NCI-H2081 treated with DMSO at 0.1 percent for 48 hours (cell line): Measurements from ENCODE around the gene ADGRG3.

Source experiments
- DNase-seq: peaks from one replicate; lab custom pipeline; 2025; lab: John Stamatoyannopoulos, UW

The ADGRG3 gene

DNA sequence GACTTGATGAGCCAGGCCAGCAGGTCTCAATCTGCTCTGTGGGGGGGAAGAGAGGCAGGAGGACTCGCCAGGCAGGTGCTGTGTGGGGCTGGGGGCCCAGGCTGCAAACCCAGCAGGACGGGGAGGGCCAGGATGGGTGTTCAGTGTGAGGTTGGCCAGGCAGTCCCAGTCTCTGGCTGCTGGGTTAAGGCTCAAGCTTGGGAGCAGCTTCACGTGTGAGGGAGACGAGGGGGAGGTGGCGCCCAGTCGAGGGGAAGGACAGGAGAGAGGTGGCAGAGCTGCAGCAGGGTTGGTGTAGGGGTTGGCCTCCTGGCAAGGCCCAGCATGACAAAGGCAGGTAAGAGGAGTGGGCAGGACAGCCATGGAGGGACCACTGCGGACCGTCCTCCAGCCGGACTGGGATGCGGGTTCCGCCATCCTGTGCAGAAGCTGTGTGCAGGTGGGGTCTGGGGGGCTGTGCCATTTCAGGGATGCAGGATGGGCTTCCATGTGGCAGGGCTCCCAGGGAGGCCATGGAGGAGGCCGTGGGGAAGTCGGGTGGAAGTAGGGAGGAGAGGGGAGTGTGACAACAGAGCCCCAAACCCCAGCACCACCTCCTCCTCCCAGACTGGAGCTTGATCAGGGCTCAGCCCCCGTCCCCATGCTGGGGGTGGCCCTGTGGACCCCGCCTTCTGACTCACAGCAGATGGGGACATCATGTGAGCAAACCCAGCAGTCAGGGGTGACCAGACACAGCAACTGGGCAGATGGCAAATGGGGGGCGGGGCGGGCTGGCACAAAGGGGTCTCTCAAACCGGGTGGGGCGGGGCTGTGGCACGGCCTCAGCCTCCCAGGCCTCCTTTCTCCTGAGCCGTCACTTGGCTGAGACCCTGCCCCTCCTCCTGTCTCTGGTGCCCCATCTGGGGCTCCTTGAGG is 36.9 kb upstream of the ADGRG3 start:
- no peak for DNase-seq

GRCh38 chr16:57632568-57632967 is 35.5 kb upstream of the ADGRG3 start:
- DNase-seq, result no peak

- DNase-seq, result no peak
Observed at GRCh38 chr16:57633383-57634064, 34.6 kb upstream of the ADGRG3 start.

DNA sequence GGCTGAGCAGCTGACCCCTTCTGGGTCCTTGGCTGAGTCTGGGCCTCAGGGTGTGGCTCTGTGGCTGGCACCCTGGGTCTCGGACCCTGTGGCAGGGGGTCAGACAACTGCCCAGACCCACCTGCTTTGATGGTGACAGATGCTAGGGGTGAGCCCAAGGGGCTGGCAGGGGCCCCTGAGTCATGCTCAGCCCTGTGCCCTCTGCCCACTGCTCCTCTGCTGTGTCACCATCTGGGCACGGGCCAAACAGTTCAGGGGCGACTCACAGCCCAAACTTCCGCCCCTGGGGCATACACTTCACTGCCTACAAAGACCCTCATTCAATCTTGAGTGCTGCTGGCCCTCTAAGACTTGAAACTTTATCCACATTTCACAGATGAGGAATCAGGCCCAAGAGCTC is 33.9 kb upstream of the ADGRG3 start:
- no peak for DNase-seq

DNA sequence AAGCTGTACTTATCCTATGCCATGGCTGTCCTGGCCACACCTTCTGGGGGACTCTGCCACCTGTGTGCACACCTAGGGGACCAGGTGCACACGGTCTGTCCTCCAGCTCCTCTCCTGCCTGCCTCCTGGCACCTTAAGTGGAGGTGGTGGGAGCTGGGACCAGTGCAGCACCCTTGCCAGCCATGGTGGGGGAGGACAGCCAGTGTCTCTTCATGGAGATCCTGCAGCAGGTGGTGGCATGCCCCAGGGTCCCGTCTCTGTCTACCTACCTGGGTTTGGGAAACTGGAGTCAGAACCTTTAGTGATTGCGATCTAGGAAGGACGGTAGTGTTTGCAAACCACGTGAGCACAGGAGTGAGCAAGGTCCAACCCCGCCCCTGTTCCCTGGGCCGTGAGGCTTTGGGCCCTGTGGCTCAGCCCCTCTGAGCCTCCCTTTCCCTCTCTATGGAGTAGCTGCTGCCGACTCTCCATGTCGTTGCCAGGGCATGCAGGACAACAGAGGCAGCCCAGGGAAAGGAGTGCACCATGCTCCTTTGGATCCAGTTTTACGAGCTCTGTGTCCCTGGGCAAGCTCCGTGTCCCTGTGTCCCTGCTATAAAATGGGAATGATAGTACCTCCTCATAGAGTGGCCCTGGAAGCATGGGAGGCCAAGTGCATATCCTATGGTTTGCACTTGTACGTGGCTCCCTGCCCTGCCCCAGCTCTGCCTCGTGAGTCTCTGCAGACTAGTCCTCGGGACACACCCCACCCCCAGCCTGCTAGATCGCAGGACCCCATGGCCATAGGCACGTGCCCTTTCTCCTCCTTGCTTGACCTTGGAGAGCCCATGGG is 32.6 kb upstream of the ADGRG3 start:
- DNase-seq, result no peak

DNA sequence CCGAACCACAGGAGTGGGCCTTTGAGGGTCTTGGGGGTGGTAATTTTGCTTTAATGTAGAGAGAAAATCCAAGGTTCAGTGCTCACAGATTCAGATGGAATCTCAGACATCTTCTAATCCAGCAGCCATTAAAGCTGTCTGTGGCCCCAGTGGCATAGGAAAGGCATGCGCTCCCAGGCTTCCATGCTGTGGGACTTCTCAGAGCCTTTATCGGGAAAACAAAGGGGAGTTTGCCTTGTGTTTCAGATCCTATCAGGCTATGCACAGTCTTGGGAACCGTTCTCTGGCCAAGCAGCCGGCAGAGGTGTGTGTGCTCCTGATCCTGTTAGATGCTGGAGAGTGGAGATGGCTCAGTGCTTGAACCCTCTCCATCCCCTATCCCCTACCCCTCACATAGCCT is 31.9 kb upstream of the ADGRG3 start:
- no peak for DNase-seq

GRCh38 chr16:57637020-57637419 is 31.1 kb upstream of the ADGRG3 start:
- no peak for DNase-seq

DNA sequence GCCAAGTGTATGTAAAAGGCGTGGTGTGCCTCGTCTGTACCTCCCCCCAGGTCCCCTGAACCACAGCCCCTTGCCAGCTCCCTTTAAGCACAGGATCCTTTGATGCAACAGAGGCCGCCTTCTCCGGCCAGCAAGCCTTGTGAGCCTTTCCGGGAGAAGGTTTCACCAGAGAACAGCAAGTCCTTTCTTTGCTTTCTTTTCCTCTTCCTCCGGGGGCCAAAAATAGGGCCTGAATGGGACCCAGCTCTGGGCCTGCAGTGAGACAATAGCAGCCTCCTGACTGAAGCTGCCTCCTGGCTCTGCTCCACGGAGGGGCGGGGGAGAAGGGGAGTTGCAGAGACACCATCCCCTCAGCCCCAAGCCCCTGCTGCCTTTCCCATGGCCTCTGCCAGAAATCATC is 30.7 kb upstream of the ADGRG3 start:
- DNase-seq, result no peak

GRCh38 chr16:57637965-57638364 is 30.1 kb upstream of the ADGRG3 start:
- DNase-seq, result no peak

DNA sequence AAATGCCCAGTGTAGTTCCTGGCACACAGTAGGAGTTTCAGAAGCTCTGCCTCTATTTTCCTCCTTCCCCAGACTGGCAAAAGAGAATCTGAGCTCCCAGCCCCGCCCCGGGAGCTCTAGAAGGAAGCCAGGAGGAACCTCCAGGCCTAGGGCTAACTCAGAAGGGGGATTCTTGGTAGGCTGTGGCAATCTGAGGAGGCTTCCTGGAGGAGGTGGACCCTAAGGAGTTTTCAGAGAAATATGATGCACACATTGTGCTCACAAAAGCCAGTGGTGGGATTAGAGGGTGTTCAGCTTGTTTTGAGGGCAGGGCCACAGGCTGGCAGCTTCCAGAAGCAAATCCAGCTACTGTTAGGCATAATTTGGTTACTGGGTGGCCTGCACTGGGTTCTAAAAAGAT is 29.7 kb upstream of the ADGRG3 start:
- no peak for DNase-seq

GRCh38 chr16:57639172-57639887 is 28.8 kb upstream of the ADGRG3 start:
- no peak for DNase-seq

DNA sequence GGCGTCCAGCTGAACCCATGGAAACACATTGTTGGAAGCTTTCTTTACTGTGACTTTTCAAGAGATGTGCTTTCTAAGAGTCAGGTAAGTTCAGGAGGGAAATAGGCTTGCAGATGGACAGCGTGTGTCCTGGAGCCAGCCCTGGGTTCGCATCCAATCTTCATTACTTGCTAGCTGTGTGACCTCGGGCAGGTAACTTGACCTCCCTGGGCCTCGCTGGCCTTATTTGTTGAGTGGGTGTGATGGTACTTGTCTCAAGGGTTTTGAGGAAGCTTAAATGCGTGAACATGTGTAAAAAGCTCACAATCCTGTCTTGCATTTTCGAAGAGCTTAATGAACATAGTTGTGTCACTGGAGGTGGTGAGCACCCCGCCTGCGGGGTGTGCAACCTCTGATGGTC is 27.9 kb upstream of the ADGRG3 start:
- no peak for DNase-seq

DNA sequence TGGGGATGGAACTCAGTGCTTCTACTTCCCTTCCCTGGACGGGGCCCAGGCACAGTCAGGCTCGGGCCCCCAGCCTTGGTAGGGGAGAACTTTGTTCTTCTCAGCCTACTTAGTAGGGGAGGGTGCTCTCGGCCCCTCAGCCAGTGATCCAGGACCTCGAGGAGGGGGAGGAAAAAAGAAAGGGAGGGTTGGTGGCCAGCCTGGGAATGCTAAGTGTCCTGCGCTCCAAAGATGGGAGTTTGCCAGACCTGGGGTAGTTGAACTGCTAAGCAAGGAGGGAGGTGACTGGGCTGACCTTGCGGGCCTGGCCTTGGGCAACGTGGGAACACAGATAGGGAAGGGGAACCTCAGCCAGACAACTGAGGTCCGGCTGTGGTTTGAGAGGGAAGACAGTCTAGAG is 27.5 kb upstream of the ADGRG3 start:
- DNase-seq, result no peak

GRCh38 chr16:57642160-57643135 is 25.7 kb upstream of the ADGRG3 start:
- no peak for DNase-seq

DNA sequence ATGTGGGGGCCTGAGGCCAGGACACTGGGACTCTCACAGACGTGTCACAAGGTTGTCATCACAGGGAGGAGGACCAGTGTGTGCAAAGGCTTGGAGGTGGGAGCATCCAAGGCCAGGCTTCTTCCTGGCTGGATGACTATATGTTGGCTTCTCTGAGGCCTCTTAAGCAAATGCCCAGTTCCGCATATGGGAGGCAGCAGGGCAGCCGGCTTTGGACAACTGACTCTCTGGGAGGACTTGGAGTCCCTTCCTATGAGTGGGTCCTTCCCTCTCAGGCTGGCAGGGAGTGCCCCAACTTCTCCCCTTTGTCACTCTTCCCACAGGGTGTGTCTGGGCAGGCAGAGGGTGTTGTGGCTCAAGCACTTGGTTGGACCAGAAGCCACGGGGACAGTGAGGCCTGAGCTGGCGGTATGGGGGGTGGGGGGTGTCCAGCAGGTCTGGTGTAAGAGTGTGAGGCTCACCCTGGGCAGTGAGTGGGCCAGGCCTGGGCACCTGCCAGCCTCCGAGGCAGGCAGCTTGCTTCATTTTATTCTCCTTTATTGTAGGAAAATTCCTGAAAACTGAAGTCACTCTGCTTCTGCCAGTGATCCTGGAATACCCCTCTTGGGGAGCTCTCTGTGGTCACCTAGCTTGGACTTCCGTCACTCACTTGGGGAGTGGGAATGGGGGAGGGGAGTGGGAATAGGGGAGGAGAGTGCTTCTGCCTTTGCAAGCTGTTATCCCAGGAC is 24.8 kb upstream of the ADGRG3 start:
- DNase-seq, result no peak

DNA sequence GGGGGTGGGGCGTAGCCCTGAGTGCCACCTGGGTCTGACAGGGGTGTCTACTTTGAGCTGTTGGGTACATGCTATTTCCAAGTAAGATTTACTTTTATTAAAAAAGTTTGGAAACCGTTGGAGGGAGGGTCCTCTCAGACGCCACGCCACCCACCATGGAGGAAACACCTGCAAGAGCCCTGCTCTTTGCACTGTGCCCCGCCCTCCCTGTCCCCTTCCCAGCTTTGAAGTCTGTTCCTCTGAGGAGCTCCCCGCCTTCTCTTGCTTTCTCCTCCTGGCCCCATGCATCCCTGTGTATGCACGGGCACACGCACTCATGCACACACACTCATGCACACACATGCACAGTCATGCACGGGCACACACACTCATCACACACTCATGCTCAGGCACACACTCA is 24.2 kb upstream of the ADGRG3 start:
- DNase-seq, result no peak

DNA sequence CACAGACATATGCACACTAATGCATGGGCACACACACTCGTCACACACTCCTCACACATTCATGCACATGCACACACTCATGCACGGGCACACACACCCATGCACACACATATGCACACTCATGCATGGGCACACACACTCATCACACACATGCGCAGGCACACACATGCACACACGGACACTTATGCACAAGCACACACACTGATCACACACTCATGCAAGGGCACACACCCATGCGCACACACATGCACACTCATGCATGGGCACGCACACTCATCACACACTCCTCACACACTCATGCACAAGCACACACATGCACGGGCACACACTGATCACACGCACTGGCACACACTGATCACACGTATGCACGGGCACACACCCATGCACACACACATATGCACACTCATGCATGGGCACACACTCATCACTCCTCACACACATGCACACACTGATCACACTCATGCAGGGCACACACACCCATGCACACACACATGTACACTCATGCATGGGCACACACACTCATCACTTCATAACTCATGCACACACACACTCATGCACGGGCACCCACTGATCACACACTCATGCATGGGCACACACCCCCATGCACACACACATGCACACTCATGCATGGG is 23.6 kb upstream of the ADGRG3 start:
- no peak for DNase-seq

GRCh38 chr16:57645169-57645568 is 22.9 kb upstream of the ADGRG3 start:
- DNase-seq, result no peak

DNA sequence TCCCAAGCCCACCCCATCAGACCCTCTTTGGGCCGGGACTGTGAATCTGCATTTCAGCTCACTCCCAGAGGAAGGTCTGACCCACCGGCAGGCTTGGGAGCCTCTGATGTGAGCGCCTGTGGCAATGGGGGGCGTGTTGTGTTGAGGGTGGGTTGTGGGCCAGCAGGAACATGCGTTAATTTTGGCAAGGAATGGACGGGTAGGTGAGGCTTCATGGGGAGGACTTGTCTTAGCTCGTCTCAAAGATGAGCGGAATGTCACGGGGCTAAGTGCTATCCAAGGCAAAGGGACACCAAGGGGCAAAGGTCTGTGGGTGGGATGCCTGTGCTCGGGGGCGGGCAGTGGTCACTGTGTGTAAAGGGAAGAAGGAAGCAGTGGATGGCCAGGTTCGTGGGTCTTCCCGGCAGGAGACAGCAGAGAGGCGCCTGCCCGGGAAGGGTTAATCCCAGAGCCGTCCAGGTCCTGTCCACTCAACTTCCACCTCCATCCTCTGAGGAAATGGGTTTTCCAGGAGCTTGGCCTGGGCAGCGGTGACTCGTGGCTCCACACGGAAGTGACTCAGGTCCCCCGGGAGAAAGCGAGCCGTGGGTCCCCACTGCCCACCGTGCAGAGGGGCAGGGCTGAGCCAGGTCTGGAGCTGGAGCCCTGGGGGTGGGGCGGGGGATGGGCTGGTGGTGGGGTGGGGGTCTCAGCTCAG is 22.3 kb upstream of the ADGRG3 start:
- no peak for DNase-seq
